T-helper 1 cell treated with Interleukin-12 subunit alpha and Interleukin-12 subunit beta and Interleukin-4 antibody, amounts not matched to agents 30 ng/mL and 1 ng/mL, for 36 hours (primary cell): ENCODE results near the gene PCSK5. TPM values are rescaled to one million over a fixed set of nuclear protein-coding genes. Genes with fewer than 3 reads are reported as not detected.
"Not testable (repeated sequence)": the region's sequence is repeated elsewhere in the genome, so short reads cannot be mapped to it uniquely, and the experiment has no call there.

Experiments
- intact Hi-C: fragments of 100-400 bp; cut with micrococcal nuclease; formaldehyde crosslinking; loops from one replicate; pipeline ENCODE4 v1.15.1; 2024
- total RNA-seq: library from RNA; stranded (reverse); gene quantifications from 2 replicates; pipeline ENCODE4 v1.2.3, GENCODE V29; 2022

Gene PCSK5
- total RNA-seq, 1 donor from 2014 or later: 7.1 TPM

DNA sequence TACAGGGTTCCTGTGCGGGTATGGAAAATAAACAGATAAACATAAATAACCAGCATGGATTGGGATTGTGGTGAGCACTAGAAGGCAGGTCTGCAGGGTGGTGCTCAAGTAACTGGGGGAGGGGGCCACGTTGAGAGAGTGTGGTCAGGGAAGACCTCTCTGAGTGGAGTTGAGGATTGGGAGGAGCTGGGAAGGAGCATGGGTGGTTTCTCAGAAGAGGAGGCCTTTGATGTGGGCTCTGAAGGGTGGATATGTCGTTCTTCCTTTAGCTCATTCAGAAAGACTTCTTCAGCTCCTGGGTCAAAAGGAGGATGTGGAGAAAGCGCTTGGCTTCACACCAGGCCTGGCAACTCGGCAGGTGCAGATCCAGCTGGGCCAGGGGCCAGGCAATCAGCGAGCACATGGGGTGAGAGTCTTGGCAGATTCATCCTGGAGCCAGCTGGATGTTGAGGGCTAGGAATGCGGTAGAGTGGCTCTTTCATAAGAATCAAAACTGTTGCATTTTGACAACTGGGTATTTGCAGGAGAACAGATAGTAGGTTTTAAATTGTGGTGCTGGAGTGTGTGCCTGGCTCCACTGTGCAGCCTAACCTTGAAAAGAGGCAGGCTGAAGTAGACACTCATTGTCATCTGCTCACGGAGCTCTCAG is 71.7 kb downstream of the PCSK5 start:
- intact Hi-C loops: no loop called here

DNA sequence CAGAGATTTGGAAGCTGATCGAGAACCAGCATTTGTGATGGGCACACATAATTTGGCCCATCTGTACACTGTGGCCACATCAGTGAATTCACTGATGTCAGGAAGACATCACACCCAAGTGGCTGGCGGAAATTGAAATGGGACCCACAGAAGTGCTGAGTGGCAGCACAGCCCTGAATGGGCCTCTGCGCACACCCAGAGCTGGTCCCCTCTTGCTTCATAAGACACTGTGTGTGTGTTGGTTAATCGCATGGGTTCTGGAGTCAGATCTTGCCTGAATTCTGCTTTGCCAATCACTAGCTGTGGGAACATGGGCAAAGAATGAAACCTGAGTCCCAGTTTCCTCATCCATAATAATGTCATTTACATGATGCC is 72.2 kb downstream of the PCSK5 start:
- intact Hi-C loops: no loop called here

DNA sequence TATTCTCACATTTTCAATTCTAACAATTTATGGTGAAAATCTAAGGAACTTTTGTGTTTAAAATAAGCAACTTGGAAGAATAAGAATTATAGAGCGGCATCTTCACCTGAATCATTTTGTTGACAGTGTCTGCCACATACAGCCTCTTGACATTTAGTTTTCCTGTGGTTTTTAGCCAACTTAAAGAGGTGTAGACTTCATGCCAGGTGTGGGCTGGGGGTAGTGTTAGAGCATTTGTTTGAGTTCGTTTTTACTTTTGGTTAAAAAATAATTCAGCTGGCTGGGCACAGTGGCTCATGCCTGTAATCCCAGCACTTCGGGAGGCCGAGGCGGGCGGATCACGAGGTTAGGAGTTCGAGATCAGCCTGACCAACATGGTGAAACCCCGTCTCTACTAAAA is 72.8 kb downstream of the PCSK5 start:
- intact Hi-C loops: not testable (repeated sequence)

DNA sequence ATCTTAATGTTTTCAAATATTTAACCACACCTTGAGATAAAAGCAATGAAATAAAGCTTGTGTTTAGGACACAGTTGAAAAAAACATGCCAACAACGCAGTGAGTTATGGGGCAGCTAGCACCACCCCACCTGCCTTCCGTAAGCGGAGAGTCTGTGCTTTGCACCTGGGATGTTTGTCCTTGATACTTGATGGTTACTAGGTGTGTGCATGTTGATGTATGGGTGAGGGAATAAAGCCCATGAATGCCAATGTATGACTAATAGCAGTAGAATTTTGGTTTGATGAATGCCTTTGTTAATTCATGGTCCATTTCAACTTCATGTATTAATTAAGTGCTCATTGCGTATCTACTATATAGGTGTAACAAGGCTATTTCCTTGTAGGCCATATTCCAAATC is 74.0 kb downstream of the PCSK5 start:
- intact Hi-C loops: no loop called here

DNA sequence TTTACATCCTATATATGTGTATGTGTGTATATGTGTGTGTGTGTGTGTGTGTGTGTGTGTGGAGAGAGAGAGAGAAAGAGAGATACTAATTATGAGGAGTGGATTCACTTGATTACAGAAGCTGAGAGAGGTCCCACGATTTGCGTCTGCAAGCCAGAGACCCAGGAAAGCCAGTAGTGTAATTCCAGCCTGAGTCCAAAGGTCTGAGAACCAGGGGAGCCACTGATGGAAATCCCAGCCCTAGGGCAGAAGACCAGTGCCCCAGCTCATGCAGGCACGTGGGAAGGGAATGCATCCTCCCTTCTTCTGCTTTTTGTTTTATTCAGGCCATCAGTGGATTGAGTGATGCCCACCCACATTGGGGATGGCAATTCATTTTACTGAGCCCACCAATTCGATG is 74.8 kb downstream of the PCSK5 start:
- intact Hi-C loops: no loop called here

DNA sequence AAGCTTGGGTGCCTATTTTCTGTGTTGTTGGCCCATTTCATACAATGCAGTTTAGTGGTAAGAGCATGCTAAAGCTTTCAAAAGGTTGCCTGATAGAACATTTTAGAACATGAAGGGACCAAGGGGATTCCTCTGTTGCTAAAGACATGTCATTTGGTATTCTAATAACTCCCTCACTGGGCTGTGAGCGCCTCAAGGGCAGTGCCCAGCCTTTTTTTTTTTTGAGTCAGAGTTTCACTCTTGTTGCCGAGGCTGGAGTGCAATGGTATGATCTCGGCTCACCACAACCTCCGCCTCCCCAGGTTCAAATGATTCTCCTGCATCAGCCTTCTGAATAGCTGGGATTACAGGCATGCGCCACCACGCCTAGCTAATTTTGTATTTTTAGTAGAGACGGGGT is 77.1 kb downstream of the PCSK5 start:
- intact Hi-C loops: no loop called here

DNA sequence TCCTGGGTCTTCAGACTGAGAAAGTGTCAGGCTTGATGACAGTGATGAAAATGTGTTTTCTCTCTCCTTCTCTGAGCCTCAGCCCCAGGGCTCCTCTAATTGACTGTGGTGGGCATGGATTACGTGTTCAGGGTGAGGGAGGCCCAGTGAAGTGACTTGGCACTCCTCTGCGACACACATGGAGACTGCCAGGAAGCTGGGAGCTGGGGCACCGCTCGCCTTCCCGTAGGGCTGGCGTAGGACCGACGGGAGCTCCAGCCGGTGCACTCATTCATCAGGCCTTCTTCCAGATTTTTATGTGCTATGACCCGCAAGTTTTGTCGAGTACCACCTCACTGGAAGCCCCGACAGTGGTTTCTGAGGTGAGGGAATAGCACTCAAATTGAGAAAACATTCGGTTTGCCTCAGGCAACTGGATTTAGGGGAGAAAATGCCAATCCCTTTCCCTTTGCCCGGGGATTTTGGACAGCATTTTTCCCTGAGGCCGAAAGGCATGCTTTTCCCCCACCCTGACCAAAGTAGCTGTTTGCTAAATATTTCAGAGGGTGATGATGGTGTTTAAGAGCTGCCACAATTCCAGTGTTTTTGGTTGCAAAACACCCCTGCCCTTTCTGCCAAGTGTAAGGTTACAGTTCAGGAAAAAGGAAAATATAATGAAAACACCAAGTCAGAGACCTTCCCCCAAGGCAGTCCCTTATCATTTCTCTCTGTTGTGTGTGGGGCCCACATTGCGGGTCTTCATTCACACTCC is 83.7 kb downstream of the PCSK5 start:
- intact Hi-C loops: no loop called here

DNA sequence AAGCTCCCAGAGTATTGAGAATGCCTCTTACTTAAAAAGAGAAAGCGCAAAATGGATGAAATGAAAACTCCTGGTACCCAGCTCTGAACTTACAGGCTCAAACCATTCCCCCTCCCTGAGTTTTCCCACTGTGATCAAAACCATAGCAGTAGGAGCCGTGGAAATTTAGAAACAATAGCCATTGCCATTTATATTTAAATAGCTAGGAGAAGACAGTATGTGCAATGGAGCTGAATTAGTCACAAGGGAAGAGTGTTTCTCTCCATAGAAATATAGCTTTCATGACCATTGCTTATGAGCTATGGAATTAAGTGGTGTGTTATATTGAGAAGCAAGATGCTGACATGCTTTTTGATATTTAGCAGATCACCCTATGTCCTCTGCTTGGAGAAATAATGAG is 84.6 kb downstream of the PCSK5 start:
- intact Hi-C loops: no loop called here

DNA sequence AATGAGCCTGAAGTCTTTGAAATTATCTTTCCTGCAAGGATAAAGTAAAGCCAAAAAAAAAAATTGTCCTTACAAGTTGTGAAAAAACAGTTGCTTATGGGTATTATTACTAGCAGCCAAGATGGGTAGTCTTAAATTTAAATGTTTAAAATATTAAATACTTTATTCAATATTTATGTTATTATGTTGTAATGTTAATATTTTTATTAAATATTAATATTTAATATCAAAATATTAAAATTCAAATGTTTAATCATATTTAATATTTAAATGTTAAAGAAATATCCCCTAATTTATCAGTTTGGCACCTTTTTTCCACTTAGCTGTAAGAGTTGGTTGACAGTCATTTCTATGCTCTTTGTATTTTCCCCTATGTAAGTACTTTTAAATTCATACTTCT is 86.1 kb downstream of the PCSK5 start:
- intact Hi-C loops: no loop called here

DNA sequence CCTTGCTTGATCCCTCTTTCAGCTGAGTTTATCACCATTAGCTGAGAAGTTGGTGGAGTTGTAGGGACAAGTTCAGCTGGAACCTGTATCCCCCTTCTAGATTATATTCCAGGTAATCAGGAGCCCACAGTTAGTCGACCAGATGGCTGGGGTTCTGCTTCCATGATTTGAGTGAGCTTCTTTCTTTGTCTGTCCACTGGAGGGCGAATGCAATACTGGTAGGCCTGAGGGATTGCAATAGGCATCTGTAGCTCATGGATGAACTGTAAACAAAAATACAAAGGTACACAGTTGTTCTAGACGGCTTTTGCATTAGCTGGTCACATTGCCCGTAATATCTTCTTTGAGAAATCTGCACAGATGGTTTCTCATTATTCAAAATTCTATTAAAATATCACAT is 88.9 kb downstream of the PCSK5 start:
- intact Hi-C loops: loop anchor here (2.0 kb wide), 1 partner anchor 323 kb away; no protein-coding TSS in a partner anchor

DNA sequence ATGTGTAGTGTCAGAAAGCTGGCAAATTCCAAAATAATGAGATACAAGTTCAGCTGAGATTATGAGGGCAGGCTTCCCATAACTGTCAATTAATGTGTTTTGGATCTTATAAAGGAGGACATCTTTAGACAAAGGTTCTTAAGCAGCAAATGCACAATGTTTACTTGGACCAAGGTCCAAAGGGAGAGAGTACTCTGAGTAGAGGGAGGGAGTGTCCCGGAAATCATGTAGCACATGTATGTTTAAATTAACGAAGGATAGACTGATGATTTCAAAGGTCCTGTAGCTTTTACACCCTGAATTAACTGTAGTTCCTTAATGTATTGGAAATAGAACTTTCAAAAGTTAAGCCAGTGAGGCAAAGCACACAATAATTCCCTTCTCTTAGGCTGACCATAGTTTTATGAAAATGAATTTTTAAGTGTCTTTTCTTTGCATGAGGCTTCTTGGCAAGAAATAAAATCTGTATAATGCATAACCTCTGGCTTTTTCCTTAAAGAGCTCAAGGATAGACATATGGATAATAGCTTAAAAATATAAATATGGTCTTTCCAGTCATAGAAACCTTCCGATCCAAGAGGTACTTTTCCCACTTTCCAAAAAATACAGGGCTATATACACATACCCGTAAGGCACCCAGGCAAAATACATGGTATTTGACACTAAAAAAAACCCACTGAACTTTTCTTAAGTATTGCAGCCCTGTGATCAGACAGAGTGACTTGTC is 93.0 kb downstream of the PCSK5 start:
- intact Hi-C loops: no loop called here

DNA sequence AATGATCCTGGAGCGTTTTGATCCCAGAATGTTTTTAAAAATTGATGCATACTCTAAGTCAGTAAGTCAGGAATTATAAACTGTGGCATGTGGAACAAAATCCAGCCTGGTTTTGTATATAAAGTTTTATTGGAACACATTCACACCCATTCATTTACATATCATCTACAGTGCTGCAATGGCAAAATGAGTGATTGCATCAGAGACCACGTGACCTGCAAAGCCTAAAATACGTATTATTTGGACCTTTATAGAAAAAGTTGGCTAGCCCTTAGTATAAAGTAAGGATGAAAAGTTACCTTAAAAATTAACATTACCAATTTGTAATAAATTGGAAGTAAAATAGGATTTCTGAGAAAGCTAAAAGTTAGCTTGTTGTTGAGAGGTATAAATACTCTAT is 95.0 kb downstream of the PCSK5 start:
- intact Hi-C loops: no loop called here

DNA sequence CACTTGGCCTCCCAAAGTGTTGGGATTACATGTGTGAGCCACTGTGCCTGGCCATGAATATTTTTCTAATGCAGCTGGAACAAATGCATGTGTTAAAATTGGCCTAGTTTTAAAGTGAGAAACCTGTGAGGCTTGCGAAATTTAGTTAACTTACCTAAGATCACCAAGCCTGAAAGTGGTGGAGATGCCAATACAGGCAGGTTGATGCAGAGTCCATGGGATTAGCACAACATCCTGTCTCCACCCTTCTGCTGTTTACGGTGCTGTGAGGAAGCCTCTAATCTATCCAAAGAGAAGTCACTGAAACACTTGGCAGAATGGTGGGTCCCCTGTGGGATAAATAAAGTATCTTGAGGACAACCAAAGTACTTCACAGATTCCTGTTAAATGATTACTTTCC is 98.2 kb downstream of the PCSK5 start:
- intact Hi-C loops: no loop called here

DNA sequence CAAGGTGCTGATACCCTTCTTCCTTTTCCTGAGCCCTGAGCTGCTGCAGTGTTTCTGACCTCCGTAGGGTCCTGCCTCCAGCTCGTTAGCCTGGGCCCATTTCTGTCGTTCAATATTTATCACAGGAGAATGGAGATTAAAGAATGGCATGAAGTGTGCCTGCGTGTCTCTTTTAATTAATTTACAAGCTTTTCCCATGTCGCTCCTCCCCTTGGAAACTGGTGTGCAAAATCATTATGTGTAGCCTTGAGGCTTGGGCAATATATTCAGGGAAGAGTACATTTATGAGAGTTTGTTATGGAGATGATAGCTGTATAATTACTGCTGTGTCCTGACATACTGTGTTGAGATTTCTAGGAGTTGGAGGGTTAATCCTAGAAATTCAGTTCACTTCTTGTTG is 99.7 kb downstream of the PCSK5 start:
- intact Hi-C loops: no loop called here

DNA sequence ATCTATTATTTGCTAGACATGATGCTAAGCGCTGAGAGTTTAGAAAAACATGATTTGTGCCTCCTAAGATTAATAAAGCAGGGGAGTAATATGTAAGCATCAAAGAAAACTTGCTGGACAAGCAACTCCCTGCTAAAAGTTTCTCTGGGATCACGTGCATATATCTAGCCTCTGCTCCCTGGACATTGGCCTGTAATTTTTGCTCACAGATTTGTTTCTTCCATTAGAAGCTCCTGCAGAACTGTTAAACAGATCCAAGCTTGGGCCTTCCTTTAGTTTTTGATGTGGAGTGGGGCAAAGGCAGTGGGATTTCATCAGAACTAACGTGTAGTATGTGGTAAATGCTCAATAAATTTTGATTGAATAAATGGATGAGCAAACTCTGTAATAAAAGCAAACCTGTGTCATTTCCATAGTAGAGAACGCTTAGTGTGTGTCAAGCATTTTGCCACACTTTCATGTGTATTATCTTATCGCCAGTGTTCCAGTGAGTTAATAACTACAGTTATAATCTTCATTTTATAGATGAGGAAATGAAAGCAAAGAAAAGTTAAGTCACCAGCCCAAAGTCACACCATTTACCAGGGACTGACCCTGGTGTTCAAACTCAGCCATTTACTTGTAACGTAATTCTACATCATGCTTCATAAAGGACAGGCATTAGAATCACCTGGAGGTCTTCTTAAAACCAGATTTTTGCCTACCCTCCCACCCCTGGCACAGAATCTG is 100.3 kb downstream of the PCSK5 start:
- intact Hi-C loops: no loop called here

DNA sequence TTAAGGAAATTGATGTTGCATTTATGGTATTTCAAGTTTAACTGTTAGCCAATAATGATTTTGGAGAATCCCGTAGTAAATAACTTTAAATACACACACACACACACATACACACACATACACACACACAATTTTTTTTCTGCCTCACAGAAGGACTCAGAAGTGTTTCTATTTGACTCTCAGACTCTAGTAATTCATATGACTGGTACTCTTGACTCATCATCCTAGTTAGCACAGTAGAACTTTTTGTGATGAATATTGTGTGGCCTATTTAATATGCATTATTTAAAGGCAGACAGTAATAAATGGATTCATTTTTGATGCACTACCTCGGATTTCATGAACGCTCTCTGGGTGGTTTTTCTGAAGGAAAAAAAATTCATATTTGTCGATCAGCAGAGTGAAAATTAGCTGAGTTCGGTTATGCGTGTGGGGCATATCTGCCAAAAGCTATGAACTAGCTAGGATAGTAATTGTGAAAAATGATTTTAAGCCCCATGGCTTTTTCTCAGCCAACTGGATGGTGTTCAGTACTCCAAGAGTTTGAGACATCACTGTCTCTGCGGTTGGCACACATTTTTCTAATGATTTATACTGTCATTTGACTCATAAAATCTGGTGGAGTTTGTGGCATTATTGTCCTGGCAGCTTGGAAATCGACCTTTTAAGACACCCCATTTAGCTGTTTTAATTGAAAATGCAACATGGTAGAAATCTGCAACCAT is 102.2 kb downstream of the PCSK5 start:
- intact Hi-C loops: no loop called here

DNA sequence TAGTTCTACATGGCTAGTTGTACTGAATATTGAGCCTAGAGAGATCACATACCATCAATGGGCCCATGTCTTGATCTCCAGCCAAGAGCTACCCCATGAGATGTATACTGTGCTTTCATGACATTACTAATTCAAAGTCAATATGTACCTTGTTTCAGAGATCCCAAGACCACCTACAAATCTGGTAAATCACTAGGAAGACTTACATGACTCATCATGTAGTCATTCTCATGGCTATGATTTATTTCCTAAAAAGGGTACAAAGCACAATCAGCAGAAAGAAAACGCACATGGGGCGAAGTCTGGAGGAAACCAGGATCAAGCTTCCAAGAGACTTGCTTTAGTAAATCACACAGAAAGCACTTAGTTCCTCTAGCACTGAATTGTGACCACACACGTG is 103.0 kb downstream of the PCSK5 start:
- intact Hi-C loops: no loop called here

DNA sequence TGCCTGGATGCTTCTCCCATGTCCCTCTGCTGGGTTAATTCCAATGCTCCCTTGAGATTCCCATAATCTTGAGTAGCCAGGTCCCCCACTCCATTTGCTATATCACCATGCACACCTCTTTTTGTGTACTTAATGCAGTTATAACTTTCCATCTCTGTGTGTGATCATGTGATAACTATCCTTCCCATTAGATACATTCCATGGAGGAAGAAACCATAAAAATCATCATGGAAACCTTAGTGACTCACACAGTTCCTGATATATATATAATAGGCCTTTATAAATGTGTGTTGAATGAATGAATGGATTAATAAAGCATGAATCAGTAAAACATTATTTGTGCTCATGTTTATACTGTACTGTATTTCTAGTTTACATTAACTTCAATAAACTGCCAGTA is 104.6 kb downstream of the PCSK5 start:
- intact Hi-C loops: no loop called here

DNA sequence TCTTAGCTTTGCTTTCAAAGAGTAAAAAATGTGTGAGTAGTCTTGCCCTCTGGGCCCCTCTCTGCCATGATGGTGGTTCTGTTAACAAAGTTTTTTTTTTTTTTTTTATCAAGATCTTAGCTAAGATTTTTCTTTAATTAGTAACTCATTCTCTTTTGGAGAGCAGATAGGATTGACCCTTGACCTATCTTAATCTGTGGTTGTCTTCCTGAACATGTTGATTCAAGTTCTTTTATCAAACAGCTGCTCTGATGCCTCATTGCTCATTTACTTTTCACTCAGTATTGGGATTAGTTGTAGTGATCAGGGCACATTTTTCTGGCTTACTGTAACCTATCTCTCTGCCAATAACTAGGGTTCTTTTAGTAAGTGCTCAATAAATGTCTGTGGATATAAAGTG is 106.3 kb downstream of the PCSK5 start:
- intact Hi-C loops: no loop called here

DNA sequence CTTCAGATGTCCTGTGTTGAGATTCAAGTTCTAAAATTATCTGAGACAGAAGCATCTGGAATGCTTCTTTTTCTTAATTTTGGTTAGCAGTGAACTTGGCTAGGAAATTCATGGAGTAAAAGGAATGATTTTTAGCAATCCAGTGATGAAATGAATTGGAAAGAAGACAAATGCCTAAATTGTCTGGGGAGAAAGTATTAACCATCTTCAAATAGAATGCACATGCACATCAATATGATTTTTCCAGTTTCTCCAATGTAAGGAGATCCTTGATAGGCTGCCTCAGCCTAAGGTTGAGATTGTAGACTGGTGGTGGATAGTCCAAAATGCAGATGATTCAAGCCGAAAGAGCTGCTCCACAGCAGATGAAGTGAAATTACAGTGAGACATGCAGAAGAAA is 106.7 kb downstream of the PCSK5 start:
- intact Hi-C loops: no loop called here

DNA sequence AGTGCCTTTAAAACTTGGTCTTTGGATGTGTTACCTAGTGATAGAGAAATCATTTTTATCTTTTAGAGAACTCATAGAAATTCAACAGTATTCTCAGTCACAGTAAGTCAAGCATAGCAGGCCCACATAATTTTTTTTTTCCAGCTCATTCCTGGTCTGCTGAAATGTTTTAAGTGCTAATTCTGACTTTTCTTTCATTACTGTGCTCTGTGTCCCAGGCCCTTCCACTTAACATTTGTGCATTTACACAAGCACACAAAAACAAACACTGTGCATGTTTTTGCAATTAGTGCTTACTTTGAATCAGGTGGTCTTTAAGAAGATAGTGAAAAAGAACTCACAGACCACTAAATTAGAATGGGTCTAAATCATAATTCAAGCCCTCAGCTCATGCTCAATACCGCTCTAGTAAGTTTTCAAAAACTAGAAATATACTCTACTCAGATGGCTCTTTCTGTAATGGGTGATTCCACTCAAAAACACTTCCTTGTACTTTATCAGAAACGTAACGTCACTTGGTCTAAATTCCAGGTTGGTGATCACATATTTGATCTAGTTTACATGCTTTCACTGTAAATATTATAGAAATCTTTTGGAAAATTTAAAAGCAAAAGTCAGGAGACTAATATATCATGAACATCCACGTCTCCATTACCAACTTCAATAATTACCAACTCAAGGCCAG is 107.8 kb downstream of the PCSK5 start:
- intact Hi-C loops: no loop called here
